Measurements from ENCODE around the gene NRG2. TPM values are rescaled to one million over a fixed set of nuclear protein-coding genes. Genes with fewer than 3 reads are reported as not detected.

NRG2 gene
- total and polyA plus RNA-seq, 9 donors = 2.6 to 32.6 (median 19.3) TPM

- DNase-seq = no peak
- TF ChIP-seq, protein P1, sequence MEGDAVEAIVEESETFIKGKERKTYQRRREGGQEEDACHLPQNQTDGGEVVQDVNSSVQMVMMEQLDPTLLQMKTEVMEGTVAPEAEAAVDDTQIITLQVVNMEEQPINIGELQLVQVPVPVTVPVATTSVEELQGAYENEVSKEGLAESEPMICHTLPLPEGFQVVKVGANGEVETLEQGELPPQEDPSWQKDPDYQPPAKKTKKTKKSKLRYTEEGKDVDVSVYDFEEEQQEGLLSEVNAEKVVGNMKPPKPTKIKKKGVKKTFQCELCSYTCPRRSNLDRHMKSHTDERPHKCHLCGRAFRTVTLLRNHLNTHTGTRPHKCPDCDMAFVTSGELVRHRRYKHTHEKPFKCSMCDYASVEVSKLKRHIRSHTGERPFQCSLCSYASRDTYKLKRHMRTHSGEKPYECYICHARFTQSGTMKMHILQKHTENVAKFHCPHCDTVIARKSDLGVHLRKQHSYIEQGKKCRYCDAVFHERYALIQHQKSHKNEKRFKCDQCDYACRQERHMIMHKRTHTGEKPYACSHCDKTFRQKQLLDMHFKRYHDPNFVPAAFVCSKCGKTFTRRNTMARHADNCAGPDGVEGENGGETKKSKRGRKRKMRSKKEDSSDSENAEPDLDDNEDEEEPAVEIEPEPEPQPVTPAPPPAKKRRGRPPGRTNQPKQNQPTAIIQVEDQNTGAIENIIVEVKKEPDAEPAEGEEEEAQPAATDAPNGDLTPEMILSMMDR (IDR thresholded peaks at IDR 0.05) = no peak
- no peak for TF ChIP-seq EP300 (IDR thresholded peaks at IDR 0.05)
- TF ChIP-seq POLR2A (IDR thresholded peaks at IDR 0.05) = no peak
- WGBS, 3 donors = 78 to 84% (median 82%) methylated on average over 3 of the region's 3 CpGs
- Histone ChIP-seq H3K27me3 (no peaks in the 10 kb centered on the region), H3K9me3 (no peaks in the 10 kb centered on the region), H3K27ac (no peak overlapping the region), H3K4me1 (ENCODE audit: insufficient read depth) (no peaks in the 10 kb centered on the region), H3K4me3 (no peak overlapping the region), H3K36me3 (no peaks in the 10 kb centered on the region)
- intact Hi-C loops (cut with DNase I) = no loop called here
Observed at GRCh38 chr5:139817970-139818369, 225.1 kb downstream of the NRG2 start.

- 86 to 94% (median 88%) methylated on average over 8 of the region's 8 CpGs for WGBS, 3 donors
- H3K4me1 ChIP-seq (ENCODE audit: insufficient read depth) = no peaks in the 10 kb centered on the region
- peak in 1 of 5 donors; percentile 10 for DNase-seq
Observed at GRCh38 chr5:139817362-139817761, 225.7 kb downstream of the NRG2 start.

GRCh38 chr5:139816566-139816965 is 226.5 kb downstream of the NRG2 start:
- WGBS, 3 donors = 84% methylated on average over 12 of the region's 12 CpGs
- intact Hi-C loops (cut with DNase I) = no loop called here
- no peak overlapping the region for H3K4me3 ChIP-seq
- no peaks in the 10 kb centered on the region for H3K27me3 ChIP-seq
- TF ChIP-seq, protein P1 (IDR thresholded peaks at IDR 0.05) = no peak
- TF ChIP-seq EP300 (IDR thresholded peaks at IDR 0.05) (no peak), POLR2A (IDR thresholded peaks at IDR 0.05) (no peak)
- no peaks in the 10 kb centered on the region for H3K4me1 ChIP-seq (ENCODE audit: insufficient read depth)
- H3K36me3 ChIP-seq = no peaks in the 10 kb centered on the region
- no peak overlapping the region for H3K27ac ChIP-seq
- no peak for DNase-seq
- no peaks in the 10 kb centered on the region for H3K9me3 ChIP-seq

More at GRCh38 chr5:139817362-139817761, 225.7 kb downstream of the NRG2 start:
- intact Hi-C loops (cut with DNase I) = no loop called here
- TF ChIP-seq, protein P1 (IDR thresholded peaks at IDR 0.05) = no peak
- TF ChIP-seq POLR2A (IDR thresholded peaks at IDR 0.05) = no peak
- no peak for TF ChIP-seq EP300 (IDR thresholded peaks at IDR 0.05)
- H3K36me3 ChIP-seq = no peaks in the 10 kb centered on the region
- no peak overlapping the region for H3K4me3 ChIP-seq
- no peak overlapping the region for H3K27ac ChIP-seq
- H3K27me3 ChIP-seq = no peaks in the 10 kb centered on the region
- no peaks in the 10 kb centered on the region for H3K9me3 ChIP-seq

GRCh38 chr5:139814704-139815280 is 228.3 kb downstream of the NRG2 start:
- DNase-seq = no peak
- TF ChIP-seq, protein P1 (IDR thresholded peaks at IDR 0.05) = no peak
- TF ChIP-seq EP300 (IDR thresholded peaks at IDR 0.05) (no peak), POLR2A (IDR thresholded peaks at IDR 0.05) (no peak)
- no peaks in the 10 kb centered on the region for H3K9me3 ChIP-seq
- H3K36me3 ChIP-seq = no peaks in the 10 kb centered on the region
- intact Hi-C loops (cut with DNase I) = no loop called here
- H3K27me3 ChIP-seq = no peaks in the 10 kb centered on the region
- no peaks in the 10 kb centered on the region for H3K4me1 ChIP-seq (ENCODE audit: insufficient read depth)
- no peak overlapping the region for H3K4me3 ChIP-seq
- no peak overlapping the region for H3K27ac ChIP-seq
- 85 to 90% (median 89%) methylated on average over 11 of the region's 11 CpGs for WGBS, 3 donors

Measured in ovary (tissue), 9 donors.